Measurements from ENCODE around the gene ERVV-1.

ERVV-1 gene

GRCh38 chr19:52987221-52987620, 26.5 kb upstream of the ERVV-1 start:
- Histone ChIP-seq H3K9me3 (ENCODE audit: insufficient read depth, low read length, severe bottlenecking) (peaks cover 7% of the 10 kb centered on the region), H3K4me2 (ENCODE audit: insufficient read depth, low read length) (no peak overlapping the region), H3K9ac (ENCODE audit: low read depth, low read length) (no peak overlapping the region), H3K4me1 (ENCODE audit: insufficient read depth, low read length) (no peaks in the 10 kb centered on the region; the same call in 1 of the 2 replicates), H3K27me3 (ENCODE audit: insufficient read depth, low read length, poor library complexity) (no peaks in the 10 kb centered on the region), H2AFZ (ENCODE audit: low read depth, low read length) (no peak overlapping the region), H3K79me2 (ENCODE audit: insufficient read depth, low read length) (no peaks in the 10 kb centered on the region), H3K36me3 (ENCODE audit: insufficient read depth, low read length) (0 out of 2 replicates have a peak, but pooled peaks cover 4% of the 10 kb centered on the region), H4K20me1 (ENCODE audit: insufficient read depth, low read length) (no peaks in the 10 kb centered on the region), H3K4me3 (ENCODE audit: low read depth in 1 of 2, low read length in 2 of 2) (no peak overlapping the region), H3K27ac (ENCODE audit: low read length) (no peak overlapping the region)
- no peak for ATAC-seq (ENCODE audit: insufficient read depth, low read depth)
- DNase-seq, result no peak
- TF ChIP-seq, protein P1, sequence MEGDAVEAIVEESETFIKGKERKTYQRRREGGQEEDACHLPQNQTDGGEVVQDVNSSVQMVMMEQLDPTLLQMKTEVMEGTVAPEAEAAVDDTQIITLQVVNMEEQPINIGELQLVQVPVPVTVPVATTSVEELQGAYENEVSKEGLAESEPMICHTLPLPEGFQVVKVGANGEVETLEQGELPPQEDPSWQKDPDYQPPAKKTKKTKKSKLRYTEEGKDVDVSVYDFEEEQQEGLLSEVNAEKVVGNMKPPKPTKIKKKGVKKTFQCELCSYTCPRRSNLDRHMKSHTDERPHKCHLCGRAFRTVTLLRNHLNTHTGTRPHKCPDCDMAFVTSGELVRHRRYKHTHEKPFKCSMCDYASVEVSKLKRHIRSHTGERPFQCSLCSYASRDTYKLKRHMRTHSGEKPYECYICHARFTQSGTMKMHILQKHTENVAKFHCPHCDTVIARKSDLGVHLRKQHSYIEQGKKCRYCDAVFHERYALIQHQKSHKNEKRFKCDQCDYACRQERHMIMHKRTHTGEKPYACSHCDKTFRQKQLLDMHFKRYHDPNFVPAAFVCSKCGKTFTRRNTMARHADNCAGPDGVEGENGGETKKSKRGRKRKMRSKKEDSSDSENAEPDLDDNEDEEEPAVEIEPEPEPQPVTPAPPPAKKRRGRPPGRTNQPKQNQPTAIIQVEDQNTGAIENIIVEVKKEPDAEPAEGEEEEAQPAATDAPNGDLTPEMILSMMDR (IDR thresholded peaks at IDR 0.05; ENCODE audit: borderline replicate concordance, extremely low read depth, low read length, poor library complexity, severe bottlenecking), result no peak
- no peak for TF ChIP-seq EZH2 (IDR thresholded peaks at IDR 0.05; ENCODE audit: borderline replicate concordance, low read depth, low read length, severe bottlenecking)

DNA sequence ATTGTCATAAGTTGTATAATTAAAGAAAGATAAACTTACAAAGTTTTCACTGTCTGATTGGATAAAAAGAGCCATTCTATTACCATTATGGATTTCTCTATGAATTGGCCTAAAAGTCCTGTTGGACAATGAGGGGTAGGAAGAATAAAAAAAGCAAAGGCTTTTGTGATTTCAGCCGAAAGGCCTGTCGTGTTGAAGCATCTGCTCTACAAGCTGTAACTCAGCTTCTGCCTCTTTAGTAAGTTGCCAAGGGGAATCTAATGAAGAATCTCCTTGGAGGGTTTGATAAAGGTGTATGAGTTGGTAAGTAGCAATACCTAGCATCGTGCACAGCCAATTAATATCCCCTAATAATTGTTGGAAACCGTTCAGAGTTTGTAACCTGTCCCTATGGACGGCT, 25.2 kb upstream of the ERVV-1 start:
- Histone ChIP-seq H3K27me3 (ENCODE audit: insufficient read depth, low read length, poor library complexity) (no peaks in the 10 kb centered on the region), H3K79me2 (ENCODE audit: insufficient read depth, low read length) (no peaks in the 10 kb centered on the region), H3K9me3 (ENCODE audit: insufficient read depth, low read length, severe bottlenecking) (peaks cover 7% of the 10 kb centered on the region), H3K4me3 (ENCODE audit: low read depth in 1 of 2, low read length in 2 of 2) (no peak overlapping the region), H3K27ac (ENCODE audit: low read length) (no peak overlapping the region), H3K4me1 (ENCODE audit: insufficient read depth, low read length) (peaks cover 9% of the 10 kb centered on the region), H3K36me3 (ENCODE audit: insufficient read depth, low read length) (0 out of 2 replicates have a peak, but pooled peaks cover 4% of the 10 kb centered on the region), H2AFZ (ENCODE audit: low read depth, low read length) (no peak overlapping the region), H3K9ac (ENCODE audit: low read depth, low read length) (no peak overlapping the region), H3K4me2 (ENCODE audit: insufficient read depth, low read length) (no peak overlapping the region), H4K20me1 (ENCODE audit: insufficient read depth, low read length) (no peaks in the 10 kb centered on the region)
- ATAC-seq (ENCODE audit: insufficient read depth, low read depth), result no peak
- TF ChIP-seq, protein P1 (IDR thresholded peaks at IDR 0.05; ENCODE audit: borderline replicate concordance, extremely low read depth, low read length, poor library complexity, severe bottlenecking), result no peak
- no peak for TF ChIP-seq EZH2 (IDR thresholded peaks at IDR 0.05; ENCODE audit: borderline replicate concordance, low read depth, low read length, severe bottlenecking)
- DNase-seq, result no peak

DNA sequence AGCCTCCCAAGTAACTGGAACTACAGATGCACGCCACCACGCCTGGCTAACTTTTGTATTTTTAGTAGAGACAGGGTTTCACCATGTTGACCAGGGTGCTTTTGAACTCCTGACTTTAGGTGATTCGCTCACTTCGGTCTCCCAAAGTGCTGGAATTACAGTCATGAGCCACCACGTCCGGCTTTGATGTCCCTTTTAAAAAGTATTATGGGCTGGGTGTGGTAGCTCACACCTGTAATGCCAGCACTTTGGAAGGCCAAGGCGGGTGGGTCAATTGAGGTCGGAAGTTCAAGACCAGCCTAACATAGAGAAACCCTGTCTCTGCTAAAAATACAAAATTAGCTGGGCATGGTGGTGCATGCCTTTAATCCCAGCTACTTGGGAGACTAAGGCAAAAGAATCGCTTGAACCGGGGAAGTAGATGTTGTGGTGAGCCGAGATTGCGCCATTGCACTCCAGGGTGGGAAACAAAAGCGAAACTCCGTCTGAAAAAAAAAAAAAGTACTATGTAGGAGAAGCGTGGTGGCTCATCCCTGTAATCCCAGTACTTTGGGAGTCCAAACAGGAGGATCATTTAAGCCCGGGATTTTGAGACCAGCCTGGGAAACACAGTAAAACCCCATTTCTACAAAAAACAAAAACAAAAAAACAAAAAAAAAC, 22.8 kb upstream of the ERVV-1 start:
- Histone ChIP-seq H3K79me2 (ENCODE audit: insufficient read depth, low read length) (no peaks in the 10 kb centered on the region), H3K9ac (ENCODE audit: low read depth, low read length) (no peak overlapping the region), H3K27ac (ENCODE audit: low read length) (no peak overlapping the region), H3K4me2 (ENCODE audit: insufficient read depth, low read length) (no peak overlapping the region), H3K4me3 (ENCODE audit: low read depth in 1 of 2, low read length in 2 of 2) (no peak overlapping the region), H4K20me1 (ENCODE audit: insufficient read depth, low read length) (no peaks in the 10 kb centered on the region), H2AFZ (ENCODE audit: low read depth, low read length) (no peak overlapping the region), H3K36me3 (ENCODE audit: insufficient read depth, low read length) (0 out of 2 replicates have a peak, but pooled peaks cover 4% of the 10 kb centered on the region), H3K4me1 (ENCODE audit: insufficient read depth, low read length) (peaks cover 20% of the 10 kb centered on the region), H3K9me3 (ENCODE audit: insufficient read depth, low read length, severe bottlenecking) (peaks cover 3% of the 10 kb centered on the region), H3K27me3 (ENCODE audit: insufficient read depth, low read length, poor library complexity) (no peaks in the 10 kb centered on the region)
- DNase-seq (no peak), ATAC-seq (ENCODE audit: insufficient read depth, low read depth) (no peak)
- TF ChIP-seq EZH2 (IDR thresholded peaks at IDR 0.05; ENCODE audit: borderline replicate concordance, low read depth, low read length, severe bottlenecking), result no peak
- TF ChIP-seq, protein P1 (IDR thresholded peaks at IDR 0.05; ENCODE audit: borderline replicate concordance, extremely low read depth, low read length, poor library complexity, severe bottlenecking), result no peak

Data from DND-41 (cell line).